NCI-H2171 (cell line): Measurements from ENCODE around the gene TBC1D25.

Experiments
- DNase-seq: peaks from one replicate; lab custom pipeline; 2025; lab: John Stamatoyannopoulos, UW

Gene TBC1D25

GRCh38 chrX:48601741-48602394 is 62.4 kb downstream of the TBC1D25 start:
- DNase-seq, result no peak

GRCh38 chrX:48604701-48605100 is 65.2 kb downstream of the TBC1D25 start:
- no peak for DNase-seq

GRCh38 chrX:48606091-48606490 is 66.6 kb downstream of the TBC1D25 start:
- no peak for DNase-seq

- DNase-seq, result no peak
Observed at GRCh38 chrX:48611703-48612102, 72.2 kb downstream of the TBC1D25 start.
